Progenitor cell of endocrine pancreas (in vitro differentiated cells): ENCODE measurements around the gene MFN2. TPM values are rescaled to one million over a fixed set of nuclear protein-coding genes. Genes with fewer than 3 reads are reported as not detected.

ENCODE experiments used
- DNase-seq: peaks from one replicate; pipeline ENCODE4 v3.0.0; 2021; ENCODE audit warnings: low spot score; ENCODE audit not compliant: unreplicated experiment
- H3K27ac Mint-ChIP-seq: 2 replicates; pipeline ENCODE4 v1.8.0; 2021; ENCODE audit warnings: mild to moderate bottlenecking, moderate library complexity, mixed read lengths
- H3K27me3 Mint-ChIP-seq: 2 replicates; pipeline ENCODE4 v1.8.0; 2021; ENCODE audit warnings: mixed read lengths
- H3K36me3 Mint-ChIP-seq: 2 replicates; pipeline ENCODE4 v1.8.0; 2022; ENCODE audit warnings: mixed read lengths; ENCODE audit not compliant: insufficient read depth
- H3K4me1 Mint-ChIP-seq: 2 replicates; pipeline ENCODE4 v1.8.0; 2021; ENCODE audit warnings: low read depth, mixed read lengths
- H3K4me3 Mint-ChIP-seq: 2 replicates; pipeline ENCODE4 v1.8.0; 2021; ENCODE audit warnings: low read depth, mild to moderate bottlenecking, moderate library complexity, mixed read lengths
- H3K9me3 Mint-ChIP-seq: 2 replicates; pipeline ENCODE4 v1.8.0; 2021; ENCODE audit warnings: low read depth, mixed read lengths
- total RNA-seq: library from RNA; stranded (reverse); gene quantifications from 2 replicates; pipeline ENCODE4 v1.2.1, GENCODE V29; 2021
- TF ChIP-seq, protein P1 (sequence below): fragments of 200-600 bp; sonication (generic); IDR thresholded peaks from one replicate; pipeline ENCODE4 v1.5.0; 2021; ENCODE audit warnings: antibody characterized with exemption, mild to moderate bottlenecking; ENCODE audit not compliant: unreplicated experiment

The MFN2 gene
- total RNA-seq, 1 donor from 2014 or later = 55.8 TPM

- H3K4me3 Mint-ChIP-seq = no peak overlapping the region
- no peak for DNase-seq
- TF ChIP-seq, protein P1, sequence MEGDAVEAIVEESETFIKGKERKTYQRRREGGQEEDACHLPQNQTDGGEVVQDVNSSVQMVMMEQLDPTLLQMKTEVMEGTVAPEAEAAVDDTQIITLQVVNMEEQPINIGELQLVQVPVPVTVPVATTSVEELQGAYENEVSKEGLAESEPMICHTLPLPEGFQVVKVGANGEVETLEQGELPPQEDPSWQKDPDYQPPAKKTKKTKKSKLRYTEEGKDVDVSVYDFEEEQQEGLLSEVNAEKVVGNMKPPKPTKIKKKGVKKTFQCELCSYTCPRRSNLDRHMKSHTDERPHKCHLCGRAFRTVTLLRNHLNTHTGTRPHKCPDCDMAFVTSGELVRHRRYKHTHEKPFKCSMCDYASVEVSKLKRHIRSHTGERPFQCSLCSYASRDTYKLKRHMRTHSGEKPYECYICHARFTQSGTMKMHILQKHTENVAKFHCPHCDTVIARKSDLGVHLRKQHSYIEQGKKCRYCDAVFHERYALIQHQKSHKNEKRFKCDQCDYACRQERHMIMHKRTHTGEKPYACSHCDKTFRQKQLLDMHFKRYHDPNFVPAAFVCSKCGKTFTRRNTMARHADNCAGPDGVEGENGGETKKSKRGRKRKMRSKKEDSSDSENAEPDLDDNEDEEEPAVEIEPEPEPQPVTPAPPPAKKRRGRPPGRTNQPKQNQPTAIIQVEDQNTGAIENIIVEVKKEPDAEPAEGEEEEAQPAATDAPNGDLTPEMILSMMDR = no peak
- peaks cover 23% of the 10 kb centered on the region for H3K36me3 Mint-ChIP-seq
- no peaks in the 10 kb centered on the region for H3K27me3 Mint-ChIP-seq
- no peaks in the 10 kb centered on the region for H3K9me3 Mint-ChIP-seq
- H3K27ac Mint-ChIP-seq = no peak overlapping the region
- no peaks in the 10 kb centered on the region for H3K4me1 Mint-ChIP-seq
These were observed 46.3 kb downstream of the MFN2 start for GRCh38 chr1:12026586-12026985.

GRCh38 chr1:12028248-12028647, 48.0 kb downstream of the MFN2 start:
- Mint-ChIP-seq H3K9me3 (no peaks in the 10 kb centered on the region), H3K36me3 (peaks cover 23% of the 10 kb centered on the region), H3K4me3 (no peak overlapping the region), H3K27me3 (no peaks in the 10 kb centered on the region), H3K27ac (no peak overlapping the region), H3K4me1 (no peaks in the 10 kb centered on the region)
- TF ChIP-seq, protein P1 = no peak
- DNase-seq = no peak

- Mint-ChIP-seq H3K4me1 (no peaks in the 10 kb centered on the region), H3K36me3 (peaks cover 22% of the 10 kb centered on the region), H3K4me3 (no peak overlapping the region), H3K27me3 (no peaks in the 10 kb centered on the region), H3K27ac (no peak overlapping the region), H3K9me3 (no peaks in the 10 kb centered on the region)
- TF ChIP-seq, protein P1 = no peak
- no peak for DNase-seq
These were observed 48.8 kb downstream of the MFN2 start for GRCh38 chr1:12028957-12029511.

GRCh38 chr1:12029720-12030339, 49.6 kb downstream of the MFN2 start:
- peaks cover 17% of the 10 kb centered on the region for H3K36me3 Mint-ChIP-seq
- no peak for DNase-seq
- H3K27me3 Mint-ChIP-seq = no peaks in the 10 kb centered on the region
- no peaks in the 10 kb centered on the region for H3K4me1 Mint-ChIP-seq
- H3K4me3 Mint-ChIP-seq = no peak overlapping the region
- TF ChIP-seq, protein P1 = no peak
- no peaks in the 10 kb centered on the region for H3K9me3 Mint-ChIP-seq
- no peak overlapping the region for H3K27ac Mint-ChIP-seq

GRCh38 chr1:12031039-12031980, 51.1 kb downstream of the MFN2 start:
- TF ChIP-seq, protein P1 = peak; percentile 28
- Mint-ChIP-seq H3K27ac (no peak overlapping the region), H3K27me3 (no peaks in the 10 kb centered on the region), H3K36me3 (peaks cover 14% of the 10 kb centered on the region), H3K4me3 (no peak overlapping the region), H3K9me3 (no peaks in the 10 kb centered on the region), H3K4me1 (no peaks in the 10 kb centered on the region)
- no peak for DNase-seq
